Measurements from ENCODE around the gene LTBP2. TPM values are rescaled to one million over a fixed set of nuclear protein-coding genes. Genes with fewer than 3 reads are reported as not detected.

The LTBP2 gene
- total and polyA plus RNA-seq, 7 donors, result 0.46 to 71.2 (median 12.1) TPM

DNA sequence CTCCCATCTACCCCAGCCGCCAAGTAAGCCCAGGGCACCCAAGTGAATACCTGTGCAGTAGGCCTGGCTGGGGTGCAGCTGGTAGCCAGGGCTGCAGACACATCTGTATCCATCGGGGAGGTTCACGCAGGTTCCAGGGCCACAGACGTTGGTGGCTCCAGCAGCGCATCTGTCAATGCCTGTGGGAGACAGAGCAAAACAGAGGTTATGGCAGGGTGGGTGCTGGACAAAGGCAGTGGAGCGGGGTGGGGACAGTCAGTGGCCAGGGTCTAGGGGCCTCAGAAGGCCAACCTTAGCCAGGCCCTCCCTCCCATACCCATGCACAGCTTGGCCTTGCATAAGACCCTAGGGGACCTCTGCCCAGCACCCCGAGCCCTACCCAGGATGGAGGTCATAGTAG lies 89.3 kb downstream of the LTBP2 start:
- TF ChIP-seq POLR2A (IDR thresholded peaks at IDR 0.05) (no peak), EP300 (IDR thresholded peaks at IDR 0.05) (no peak), POLR2AphosphoS5 (IDR thresholded peaks at IDR 0.05) (no peak)
- TF ChIP-seq, protein P1, sequence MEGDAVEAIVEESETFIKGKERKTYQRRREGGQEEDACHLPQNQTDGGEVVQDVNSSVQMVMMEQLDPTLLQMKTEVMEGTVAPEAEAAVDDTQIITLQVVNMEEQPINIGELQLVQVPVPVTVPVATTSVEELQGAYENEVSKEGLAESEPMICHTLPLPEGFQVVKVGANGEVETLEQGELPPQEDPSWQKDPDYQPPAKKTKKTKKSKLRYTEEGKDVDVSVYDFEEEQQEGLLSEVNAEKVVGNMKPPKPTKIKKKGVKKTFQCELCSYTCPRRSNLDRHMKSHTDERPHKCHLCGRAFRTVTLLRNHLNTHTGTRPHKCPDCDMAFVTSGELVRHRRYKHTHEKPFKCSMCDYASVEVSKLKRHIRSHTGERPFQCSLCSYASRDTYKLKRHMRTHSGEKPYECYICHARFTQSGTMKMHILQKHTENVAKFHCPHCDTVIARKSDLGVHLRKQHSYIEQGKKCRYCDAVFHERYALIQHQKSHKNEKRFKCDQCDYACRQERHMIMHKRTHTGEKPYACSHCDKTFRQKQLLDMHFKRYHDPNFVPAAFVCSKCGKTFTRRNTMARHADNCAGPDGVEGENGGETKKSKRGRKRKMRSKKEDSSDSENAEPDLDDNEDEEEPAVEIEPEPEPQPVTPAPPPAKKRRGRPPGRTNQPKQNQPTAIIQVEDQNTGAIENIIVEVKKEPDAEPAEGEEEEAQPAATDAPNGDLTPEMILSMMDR (IDR thresholded peaks at IDR 0.05), result no peak
- Histone ChIP-seq H3K9me3 (no peaks in the 10 kb centered on the region), H3K36me3 (no peaks in the 10 kb centered on the region), H3K4me1 (no peaks in the 10 kb centered on the region), H3K27me3 (no peaks in the 10 kb centered on the region), H3K4me3 (no peak overlapping the region), H3K27ac (no peak overlapping the region)
- WGBS, 2 donors, result 90 to 92% methylated on average over 7 of the region's 7 CpGs
- DNase-seq, result no peak
- intact Hi-C loops (cut with DNase I), result no loop called here

DNA sequence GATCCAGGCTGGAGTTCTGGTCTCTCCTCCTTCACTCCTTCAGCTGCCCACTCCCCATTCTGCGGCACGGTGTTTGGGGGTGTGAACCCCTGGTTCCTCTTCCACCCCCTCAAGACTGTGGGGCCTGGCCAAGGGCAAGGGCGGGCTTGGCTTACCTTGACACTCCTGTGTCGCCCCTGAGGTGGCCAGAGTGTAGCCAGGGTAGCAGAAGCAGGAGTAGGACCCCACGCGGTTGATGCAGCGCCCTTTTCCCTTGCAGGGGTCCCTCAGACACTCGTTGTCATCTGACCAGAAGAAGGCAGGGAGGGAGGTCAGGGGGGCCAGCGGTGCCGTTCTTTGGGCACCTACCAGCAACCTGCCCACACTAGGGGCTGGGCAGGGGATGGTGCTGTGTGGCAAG lies 90.3 kb downstream of the LTBP2 start:
- no peak for DNase-seq
- Histone ChIP-seq H3K9me3 (no peaks in the 10 kb centered on the region), H3K27me3 (no peaks in the 10 kb centered on the region), H3K36me3 (no peaks in the 10 kb centered on the region), H3K4me3 (no peak overlapping the region), H3K27ac (no peak overlapping the region), H3K4me1 (no peaks in the 10 kb centered on the region)
- TF ChIP-seq EP300 (IDR thresholded peaks at IDR 0.05) (no peak), POLR2AphosphoS5 (IDR thresholded peaks at IDR 0.05) (no peak), POLR2A (IDR thresholded peaks at IDR 0.05) (no peak)
- TF ChIP-seq, protein P1 (IDR thresholded peaks at IDR 0.05), result no peak
- 82 to 83% methylated on average over 10 of the region's 10 CpGs for WGBS, 2 donors
- intact Hi-C loops (cut with DNase I), result no loop called here

DNA sequence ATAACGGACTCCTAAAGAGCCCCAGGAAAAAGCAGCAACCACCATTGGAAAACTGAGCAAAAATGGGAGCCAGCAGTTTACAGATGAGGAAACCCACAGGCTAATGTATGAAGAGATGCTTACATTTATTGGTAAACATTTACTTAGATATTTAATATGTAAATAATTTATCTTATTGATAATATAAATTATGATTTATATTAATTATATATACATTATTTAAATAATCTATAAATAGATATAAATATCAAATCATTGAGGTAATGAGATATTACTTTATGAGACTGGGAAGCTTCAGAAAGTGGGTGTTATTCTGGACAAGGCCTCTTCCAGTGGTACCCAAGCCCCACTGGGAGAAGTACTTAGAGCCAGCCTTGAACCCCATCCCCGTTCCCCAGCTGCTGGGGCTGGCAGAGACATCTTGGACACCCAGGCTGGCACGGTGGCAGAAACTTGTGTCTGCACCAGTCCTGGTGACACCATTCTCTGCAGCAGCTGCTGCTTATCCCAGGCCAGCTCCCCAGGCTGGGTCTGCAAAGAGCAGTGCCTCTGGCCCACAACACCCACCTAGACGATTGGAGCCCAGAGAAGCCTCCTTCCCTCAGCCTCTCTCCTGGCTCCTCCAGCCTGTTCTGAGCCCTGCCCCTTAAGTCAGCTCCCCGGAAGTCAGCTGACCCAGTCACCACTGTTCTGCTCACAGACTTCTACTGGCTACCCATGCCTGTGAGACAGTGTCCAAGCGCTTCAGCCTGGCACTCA lies 92.5 kb downstream of the LTBP2 start:
- 78 to 86% methylated on average over 6 of the region's 6 CpGs for WGBS, 2 donors
- no peaks in the 10 kb centered on the region for H3K9me3 ChIP-seq
- no peaks in the 10 kb centered on the region for H3K4me1 ChIP-seq
- TF ChIP-seq, protein P1 (IDR thresholded peaks at IDR 0.05), result no peak
- TF ChIP-seq POLR2A (IDR thresholded peaks at IDR 0.05), result no peak
- TF ChIP-seq POLR2AphosphoS5 (IDR thresholded peaks at IDR 0.05), result no peak
- TF ChIP-seq EP300 (IDR thresholded peaks at IDR 0.05), result no peak
- H3K36me3 ChIP-seq, result no peaks in the 10 kb centered on the region
- intact Hi-C loops (cut with DNase I), result no loop called here
- no peak for DNase-seq
- H3K27ac ChIP-seq, result no peak overlapping the region
- no peak overlapping the region for H3K4me3 ChIP-seq
- H3K27me3 ChIP-seq, result no peaks in the 10 kb centered on the region

DNA sequence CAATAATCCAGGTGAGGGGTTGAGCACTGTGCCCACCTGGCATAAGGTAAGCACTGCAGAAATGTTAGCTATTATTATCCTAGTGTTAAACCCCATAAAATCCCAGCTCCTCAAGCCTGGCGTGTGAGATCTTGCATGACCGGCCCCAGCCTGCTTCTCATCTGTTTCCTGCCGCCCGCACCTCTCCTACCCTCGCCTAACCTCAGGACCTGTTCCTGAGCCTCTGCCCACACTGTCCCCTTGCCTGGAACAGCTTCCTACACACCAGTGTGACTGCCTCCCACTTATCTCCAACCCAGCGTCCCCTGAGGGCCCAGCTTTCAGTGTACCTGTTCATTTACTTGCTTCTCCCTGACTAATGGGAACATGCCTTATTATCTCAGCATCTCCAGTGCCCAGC lies 93.8 kb downstream of the LTBP2 start:
- no peaks in the 10 kb centered on the region for H3K36me3 ChIP-seq
- TF ChIP-seq POLR2AphosphoS5 (IDR thresholded peaks at IDR 0.05), result no peak
- no peak for TF ChIP-seq EP300 (IDR thresholded peaks at IDR 0.05)
- TF ChIP-seq, protein P1 (IDR thresholded peaks at IDR 0.05), result no peak
- no peak for TF ChIP-seq POLR2A (IDR thresholded peaks at IDR 0.05)
- intact Hi-C loops (cut with DNase I), result no loop called here
- no peaks in the 10 kb centered on the region for H3K27me3 ChIP-seq
- no peak overlapping the region for H3K27ac ChIP-seq
- no peak overlapping the region for H3K4me3 ChIP-seq
- WGBS, 2 donors, result 69 to 89% methylated on average over 6 of the region's 6 CpGs
- H3K4me1 ChIP-seq, result no peaks in the 10 kb centered on the region
- no peaks in the 10 kb centered on the region for H3K9me3 ChIP-seq
- peak; percentile 13 for DNase-seq

DNA sequence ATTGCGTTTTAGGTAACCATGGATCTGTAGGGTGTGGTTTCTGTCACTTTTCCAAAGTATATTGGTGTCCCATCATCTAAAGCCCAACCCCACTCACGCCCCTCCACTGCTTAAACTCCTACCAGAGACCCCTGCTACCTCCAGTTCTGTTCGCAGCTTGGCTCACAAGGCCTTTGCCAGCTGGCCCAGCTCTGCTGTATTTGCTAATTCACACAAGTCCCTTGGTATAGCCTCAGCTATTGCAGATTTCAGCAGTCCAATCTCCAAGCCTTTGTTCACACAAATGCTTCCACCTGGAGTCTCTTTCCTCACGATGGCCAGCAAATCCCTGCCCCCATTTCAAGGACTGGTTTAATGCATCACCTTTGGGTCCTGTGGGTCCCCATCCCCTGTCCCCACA lies 94.3 kb downstream of the LTBP2 start:
- TF ChIP-seq, protein P1 (IDR thresholded peaks at IDR 0.05), result no peak
- TF ChIP-seq EP300 (IDR thresholded peaks at IDR 0.05), result no peak
- no peak for TF ChIP-seq POLR2A (IDR thresholded peaks at IDR 0.05)
- no peak for TF ChIP-seq POLR2AphosphoS5 (IDR thresholded peaks at IDR 0.05)
- Histone ChIP-seq H3K4me1 (no peaks in the 10 kb centered on the region), H3K27me3 (no peaks in the 10 kb centered on the region), H3K27ac (no peak overlapping the region), H3K36me3 (no peaks in the 10 kb centered on the region), H3K4me3 (no peak overlapping the region), H3K9me3 (no peaks in the 10 kb centered on the region)
- intact Hi-C loops (cut with DNase I), result no loop called here
- no peak for DNase-seq
- 61 to 82% methylated on average over 4 of the region's 4 CpGs for WGBS, 2 donors

Data from sigmoid colon (tissue), 7 donors.